SW480 (cell line): Measurements from ENCODE around the gene ADI1.
"Not testable (repeated sequence)": the region's sequence is repeated elsewhere in the genome, so short reads cannot be mapped to it uniquely, and the experiment has no call there.

ENCODE experiments used
- DNase-seq: peaks from one replicate; pipeline ENCODE4 v3.0.0-alpha.2; 2016; ENCODE audit warnings: low spot score

The ADI1 gene

DNA sequence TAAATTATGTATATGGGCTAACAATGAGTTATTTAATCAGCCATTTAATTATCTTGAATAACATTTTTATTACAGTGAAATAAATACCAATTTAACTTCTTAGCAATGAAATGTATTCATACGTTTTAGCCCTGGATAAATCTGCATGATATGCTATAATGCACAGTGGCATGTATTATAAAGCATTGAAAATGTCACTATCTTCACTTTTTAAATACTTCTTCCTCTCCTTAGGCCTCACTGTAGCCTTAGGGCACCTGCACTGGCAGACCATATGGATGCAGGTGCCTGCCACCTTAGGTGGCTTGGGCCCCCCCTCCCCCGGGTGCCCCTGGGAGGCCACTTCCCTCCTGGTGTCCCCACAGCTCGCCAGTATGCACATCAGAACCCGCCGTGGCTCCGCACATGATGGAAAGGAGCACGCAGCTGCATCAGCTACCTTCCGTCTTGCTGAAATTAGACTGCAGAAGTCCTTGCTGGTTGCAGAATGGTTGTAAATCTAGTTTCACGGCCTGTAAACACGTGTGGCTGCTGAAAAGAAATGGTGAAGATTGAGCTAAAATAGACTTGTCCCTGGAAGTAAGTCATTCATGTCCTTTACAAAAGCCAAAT is 56.7 kb downstream of the ADI1 start:
- DNase-seq: no peak

DNA sequence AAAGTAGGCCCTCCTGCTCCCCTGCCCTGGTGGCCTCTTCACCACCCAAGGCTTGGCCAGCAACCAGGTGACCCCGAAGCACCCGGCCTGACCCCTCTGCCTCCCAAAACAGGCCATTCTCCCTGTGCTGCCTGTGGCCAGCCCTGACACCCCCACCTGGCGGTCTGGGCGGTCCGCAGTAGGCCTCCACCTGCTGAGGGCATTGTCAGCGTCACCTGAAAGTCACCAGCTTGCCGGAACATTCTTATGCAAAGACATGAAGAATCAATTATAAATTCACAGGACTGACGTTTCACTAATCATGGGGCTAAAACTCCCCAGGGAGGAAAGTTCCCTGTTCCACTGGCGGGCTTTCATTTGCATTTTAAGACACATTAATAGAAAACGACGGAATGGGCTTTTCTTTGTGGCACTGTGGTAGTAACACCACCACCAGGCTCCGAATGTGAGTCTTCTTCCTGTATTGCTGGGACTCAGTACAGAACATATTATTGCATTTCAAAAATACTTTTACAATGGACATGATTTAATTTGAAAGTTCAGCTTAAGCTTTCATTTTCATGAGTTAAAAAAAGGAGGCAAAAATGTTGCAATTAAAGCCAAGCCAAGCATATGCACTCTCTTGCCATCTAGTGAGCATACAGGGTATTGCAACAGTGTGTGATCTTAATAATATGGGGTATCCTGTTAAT is 57.4 kb downstream of the ADI1 start:
- peak; percentile 41 for DNase-seq

DNA sequence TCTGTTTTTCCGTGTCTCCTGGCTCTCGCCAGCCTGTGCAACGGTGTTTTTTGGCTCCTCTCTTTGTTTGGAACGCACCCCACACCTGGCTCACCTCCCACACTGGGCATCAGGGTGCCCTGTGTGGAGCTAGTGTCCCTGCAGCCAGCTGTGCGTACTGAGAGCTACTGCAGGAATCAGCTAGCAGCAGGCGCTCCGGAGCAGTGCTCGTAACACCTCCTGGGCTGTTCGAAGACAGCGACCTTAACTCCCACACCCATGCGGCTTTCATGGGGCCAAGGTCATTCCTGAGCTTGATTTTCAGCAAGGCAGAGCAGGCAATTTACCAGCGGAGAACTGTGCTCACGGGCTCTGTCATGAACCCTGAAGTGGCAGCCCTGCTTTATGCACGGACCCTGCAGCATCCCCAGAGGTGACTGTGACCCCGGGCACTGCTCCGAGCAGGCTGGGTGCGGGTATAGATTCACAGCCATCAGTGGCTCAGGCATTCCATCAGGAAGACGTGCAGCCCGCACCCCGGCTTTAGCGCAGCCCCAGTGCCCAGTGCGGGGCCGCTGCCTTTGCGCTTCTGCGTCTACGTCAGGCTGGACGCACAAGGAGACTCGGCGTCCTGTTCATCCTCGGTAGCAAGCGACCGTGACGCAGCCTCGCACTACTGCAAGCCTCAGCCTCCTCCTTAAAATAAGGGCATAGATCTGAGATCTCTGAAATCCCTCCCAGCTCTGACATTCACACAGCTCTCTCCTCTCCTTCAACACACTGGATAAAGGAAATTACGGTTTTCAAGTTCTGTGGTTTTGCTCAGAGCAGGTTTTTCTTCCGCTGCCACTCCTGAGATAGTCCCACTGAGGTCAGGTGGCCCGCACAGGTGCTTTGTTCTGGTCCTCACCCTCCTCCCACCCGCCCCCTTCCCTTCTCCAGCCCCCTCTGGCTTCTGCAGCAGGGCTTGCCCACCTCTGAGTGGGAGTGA is 58.2 kb downstream of the ADI1 start:
- no peak for DNase-seq

DNA sequence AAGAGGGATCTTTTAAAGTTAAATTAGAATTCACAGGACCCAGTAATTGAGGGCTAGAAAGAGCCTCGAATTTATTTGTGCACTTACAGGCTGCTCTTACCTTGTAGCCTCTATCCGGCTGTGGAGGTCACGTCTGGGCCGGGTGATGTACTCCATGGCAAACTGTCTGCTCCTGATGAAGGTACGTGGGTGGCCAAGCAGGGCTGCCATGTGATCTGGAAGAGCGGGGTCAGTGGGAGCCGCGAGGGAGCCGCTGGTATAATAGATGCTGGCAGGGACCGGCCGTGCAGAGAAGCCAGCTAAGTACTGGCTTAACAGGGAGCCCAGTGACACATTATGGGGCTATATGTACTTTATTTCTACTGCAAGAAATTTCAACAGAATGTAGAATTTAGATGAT is 59.2 kb downstream of the ADI1 start:
- DNase-seq: no peak

DNA sequence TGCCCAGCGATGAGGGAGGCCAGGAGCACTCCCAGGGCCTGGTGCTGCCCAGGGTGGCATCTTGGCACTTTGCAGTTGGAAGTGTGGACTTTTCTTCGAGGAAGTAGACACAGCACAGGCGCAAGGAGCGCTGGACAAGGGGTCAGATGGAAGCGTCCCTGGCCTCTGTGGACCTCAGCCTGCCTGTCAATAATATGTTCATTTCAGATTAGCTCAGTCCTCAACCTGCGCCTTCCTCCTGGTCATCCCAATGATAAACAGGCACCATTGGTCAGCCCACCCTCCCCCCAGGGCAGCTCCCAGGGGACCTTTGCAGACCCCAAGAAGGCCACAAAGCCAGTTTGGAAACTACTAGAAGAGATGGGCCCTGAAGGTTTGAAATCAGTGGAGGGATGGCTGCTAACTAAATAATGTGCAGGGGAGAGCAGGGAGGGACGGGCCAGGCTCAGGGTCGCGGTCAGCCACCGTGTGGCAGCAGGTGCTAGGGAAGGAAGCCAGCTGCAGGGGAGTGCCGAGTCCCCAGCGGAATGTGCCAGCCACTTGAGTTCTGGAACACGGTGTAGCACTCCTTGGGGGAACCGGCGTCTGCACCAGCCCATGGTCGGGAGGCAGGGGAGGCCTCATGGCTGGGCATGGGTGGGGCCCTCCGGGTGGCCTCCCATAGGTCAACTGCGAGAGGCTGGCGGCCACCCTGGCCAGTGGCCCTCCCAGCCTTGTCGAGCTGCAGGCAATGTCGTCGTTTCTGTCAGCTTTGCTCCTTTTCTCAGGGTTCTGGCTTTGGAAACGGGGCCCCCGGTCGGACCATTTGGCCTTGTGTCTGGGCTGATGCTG is 59.9 kb downstream of the ADI1 start:
- DNase-seq: no peak

DNA sequence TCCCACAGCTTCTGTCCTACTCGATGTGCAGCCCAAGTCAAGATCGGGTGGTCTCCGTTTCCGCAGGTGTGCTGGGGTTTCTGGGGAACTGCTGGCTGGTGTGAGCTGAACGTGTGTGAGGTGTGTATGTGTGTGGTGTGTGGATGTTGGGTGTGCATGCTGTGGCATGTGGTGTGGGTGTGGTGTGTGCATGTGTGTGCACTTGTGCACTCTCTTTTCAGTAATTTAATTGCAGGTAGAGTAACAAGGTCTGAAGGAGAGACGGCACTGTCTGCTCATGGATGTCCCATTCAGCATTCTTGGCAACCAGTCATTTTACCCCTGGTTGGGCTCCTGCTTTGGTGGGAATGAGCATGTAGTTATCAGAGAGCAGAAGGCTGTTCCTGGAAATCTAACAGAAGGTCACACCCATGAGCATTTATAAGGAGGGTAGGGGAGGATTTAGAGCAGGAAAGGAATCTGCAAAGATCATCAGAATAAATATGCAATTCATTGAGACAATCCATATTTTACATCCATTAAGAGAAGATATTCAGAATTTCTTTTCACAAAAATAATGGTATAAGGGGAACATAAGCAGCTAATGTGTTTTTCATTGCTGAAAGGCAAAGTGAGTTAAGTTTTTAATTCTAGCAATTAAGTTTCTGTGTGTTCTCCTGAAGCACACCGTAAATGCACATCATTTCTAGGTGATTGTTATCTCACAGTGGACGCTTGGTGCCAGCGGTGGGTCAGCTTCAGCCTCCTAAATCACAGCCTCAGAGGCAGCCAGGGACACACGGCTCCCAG is 60.7 kb downstream of the ADI1 start:
- DNase-seq: no peak

DNA sequence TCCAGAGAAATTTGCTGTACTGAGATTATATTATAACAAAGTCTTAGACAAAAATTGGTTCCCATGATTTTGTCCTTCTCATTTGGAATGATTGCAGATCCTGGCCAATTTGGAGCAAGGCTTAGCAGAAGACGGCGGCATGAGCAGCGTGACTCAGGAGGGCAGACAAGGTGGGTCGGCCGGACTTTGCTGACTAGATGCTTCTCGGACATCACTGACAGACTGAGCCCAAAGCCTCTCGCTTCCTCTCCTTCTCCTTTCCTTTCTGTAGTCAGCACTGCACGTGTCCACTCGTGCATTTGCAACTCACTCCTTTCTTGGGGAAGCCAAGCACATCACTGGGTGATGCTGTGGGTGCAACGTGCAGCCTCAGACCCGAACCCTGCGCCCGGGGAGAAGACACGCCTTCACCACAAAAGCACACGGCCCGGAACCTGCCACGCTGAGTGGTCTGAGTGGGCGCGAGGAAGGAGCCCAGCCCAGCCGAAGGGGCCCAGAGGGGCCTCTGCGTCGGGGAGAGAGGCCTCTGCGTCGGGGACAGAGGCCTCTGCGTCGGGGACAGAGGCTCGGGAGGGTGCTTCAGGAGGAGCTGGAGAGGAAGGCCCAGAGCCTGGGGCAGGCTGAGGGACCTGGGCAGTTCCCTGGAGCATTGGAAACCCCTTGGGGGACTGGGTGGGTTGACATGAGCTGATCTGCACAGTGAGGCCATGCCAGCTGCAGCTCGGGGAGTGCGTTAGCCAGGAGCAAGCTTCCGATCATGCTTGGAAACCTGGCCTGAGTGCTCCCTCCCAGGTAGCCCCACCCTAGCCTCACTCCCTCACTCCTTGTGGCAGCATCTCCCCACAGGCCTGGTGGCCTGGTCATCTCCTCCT is 61.6 kb downstream of the ADI1 start:
- DNase-seq: no peak

DNA sequence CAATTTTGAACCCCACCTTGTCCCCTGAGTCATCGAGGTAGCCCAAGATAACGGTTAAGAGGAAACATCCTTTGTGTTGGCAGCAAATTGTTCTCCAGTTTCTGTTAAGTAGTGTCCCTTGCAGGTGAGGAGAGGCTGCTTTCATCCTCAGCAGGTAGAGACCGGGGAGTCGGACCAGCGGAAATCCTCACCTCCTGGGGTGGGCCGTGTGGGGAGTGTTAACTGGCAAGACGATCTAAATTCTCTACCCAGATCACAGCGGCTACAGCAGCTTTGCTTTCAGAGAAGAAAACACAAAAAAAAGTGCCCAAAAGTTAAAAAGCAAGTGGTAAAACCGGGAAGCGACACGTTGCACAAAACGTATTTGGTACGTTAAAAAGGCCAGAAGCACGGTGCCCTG is 63.2 kb downstream of the ADI1 start:
- DNase-seq: no peak

DNA sequence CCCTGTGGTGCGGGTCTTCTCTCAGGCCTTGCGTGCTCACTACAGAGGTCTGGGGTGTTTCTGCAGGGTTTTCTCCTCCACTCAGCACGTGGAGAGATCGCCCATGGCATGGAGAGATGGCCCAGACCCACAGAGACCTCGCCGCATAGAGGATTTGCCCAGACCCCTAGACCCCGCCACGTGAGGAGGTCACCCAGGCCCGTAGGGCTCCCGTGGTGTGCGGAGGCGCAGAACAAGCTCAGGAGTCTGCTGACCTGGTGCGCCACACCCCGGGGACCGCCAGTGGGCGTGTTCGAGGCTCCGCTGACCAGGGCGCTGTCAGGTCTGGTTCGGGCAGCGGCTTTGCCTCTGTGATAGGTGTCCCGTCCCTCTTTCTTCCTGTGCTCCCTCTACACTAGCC is 64.5 kb downstream of the ADI1 start:
- DNase-seq: no peak

DNA sequence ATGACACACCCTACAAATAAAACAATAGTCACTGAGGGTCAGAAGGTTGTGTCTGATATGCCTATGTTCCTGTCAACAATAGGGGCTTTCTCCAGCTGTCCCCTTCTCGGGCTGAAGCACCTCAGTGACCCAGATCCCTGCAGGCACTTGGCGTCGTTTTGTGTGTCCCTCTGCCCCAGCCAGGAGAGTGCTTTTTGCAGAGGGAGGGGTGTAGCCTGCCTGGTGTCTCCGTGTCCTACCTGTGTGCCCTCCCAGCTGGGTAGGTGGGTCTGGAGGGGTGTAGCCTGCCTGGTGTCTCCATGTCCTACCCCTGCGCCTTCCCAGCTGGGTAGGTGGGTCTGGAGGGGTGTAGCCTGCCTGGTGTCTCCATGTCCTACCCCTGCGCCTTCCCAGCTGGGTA is 65.3 kb downstream of the ADI1 start:
- not testable (repeated sequence) for DNase-seq

DNA sequence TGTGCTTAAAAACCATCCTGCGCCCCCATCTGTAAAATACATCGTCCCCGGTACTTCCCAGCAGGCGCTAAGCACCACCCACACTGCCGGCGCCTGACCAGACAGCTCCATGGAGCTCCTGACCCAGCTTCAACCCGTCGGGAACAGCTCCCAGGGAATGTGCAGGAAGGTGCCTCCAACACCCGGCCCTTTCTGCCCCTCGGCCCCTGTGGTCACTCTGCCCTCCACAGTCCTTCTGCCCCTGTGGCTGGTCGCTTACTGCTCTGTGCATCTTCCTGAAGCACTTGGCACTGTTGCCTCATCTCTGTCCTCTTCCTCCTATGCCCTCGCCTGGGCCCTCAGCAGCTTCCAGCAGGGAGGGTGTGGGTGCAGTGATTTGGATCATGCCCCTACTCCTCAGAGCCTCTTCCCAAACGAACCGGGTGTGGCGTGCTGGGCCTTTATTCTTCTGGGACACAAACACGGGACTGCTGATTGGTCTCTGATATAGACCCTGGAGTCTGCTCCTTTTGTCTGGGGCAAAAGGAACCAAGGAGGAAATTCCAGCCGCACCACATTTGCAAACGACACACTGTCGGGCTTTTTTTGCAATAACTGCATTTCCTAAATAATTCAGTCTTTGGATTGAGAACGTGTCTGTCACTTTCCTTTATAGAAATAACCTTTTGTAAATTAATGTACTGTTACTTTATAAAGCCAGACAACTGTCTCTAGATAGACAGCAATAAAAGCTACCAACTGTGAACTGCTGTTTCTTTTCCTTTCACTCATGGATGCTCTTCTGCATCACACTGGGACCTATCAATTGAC is 65.9 kb downstream of the ADI1 start:
- DNase-seq: no peak

DNA sequence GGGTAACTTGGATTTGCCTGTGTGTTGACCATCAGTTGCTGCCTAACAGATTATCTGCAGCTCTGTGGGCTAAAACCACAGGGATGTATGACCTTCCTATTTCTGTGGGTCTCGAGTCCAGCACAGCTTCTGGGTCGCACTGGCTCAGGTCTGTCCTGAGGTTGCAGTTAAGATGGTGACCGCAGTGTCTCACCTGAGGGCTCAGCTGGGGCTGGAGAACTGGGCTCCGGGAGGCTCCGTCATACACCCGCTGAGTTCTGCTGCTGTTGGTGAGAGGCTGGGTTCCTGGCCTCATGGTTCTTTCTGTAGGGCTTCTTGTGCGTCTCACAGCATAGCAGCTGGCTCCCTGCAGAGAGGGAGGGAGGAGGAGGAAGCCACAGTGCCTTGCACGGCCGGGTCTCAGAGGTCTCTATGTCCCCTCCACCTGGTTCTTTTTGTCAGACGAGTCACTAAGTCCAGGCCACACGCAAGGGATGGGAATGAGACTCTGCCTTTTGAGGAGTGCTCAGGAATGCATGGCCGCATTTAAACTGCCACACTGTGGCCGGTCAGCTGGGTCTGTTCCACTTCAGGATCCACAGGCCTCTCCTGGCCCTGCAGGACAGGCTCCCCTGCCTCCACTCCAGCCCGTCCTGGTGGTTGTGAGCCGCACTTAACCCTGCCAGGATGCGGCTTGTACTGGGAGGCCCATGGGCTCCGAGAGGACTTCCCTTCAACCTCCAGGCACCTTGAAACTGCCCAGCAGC is 67.2 kb downstream of the ADI1 start:
- no peak for DNase-seq

DNA sequence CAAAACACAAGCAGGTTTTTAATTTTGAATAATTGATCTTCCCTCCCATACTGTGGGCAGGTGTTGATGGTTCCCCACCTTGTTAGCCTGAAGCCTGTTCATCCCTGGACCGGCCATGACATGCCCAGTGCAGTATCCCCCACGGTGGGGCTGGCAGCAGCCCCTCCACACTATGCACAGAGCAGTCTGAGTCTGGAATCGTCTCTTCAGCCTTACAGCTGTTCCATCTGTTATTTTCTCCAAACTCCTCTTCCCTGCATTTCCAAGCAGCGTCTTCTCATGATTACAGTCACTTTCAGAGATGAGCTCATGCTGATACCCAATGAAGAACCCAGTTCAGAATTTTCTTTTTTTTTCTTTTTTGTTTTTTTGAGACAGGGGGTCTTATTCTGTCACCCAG is 68.2 kb downstream of the ADI1 start:
- DNase-seq: no peak

DNA sequence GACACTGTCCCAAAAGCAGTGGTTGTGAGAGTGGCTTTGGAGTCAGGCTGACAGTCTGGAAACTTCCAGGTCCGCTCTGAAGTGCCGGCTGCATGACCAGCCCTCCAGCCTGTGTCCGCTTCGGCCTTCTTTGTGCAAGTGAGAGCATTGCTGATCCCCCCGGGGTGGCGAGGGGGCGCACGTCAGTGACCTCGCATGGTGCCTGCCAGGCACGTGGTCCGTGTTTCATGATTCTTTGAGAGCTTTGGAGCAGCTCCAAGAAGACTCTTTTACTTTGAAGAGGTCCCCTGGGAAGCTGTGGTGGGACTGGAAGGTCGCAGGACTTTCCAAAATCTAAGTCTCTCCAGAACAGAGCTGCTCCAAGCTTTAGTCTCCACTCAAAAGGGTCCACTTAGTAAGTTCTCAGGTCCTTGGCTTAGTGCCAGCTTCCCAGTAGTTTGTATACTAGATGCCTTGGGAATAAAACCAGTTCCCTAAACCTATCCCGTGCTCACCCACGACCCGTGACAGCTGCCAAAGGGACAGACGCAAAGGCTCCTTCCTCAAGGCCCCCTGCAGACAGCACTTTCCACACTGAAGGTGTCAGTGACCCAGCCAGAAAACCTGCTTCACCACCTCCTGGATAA is 68.8 kb downstream of the ADI1 start:
- DNase-seq: no peak

DNA sequence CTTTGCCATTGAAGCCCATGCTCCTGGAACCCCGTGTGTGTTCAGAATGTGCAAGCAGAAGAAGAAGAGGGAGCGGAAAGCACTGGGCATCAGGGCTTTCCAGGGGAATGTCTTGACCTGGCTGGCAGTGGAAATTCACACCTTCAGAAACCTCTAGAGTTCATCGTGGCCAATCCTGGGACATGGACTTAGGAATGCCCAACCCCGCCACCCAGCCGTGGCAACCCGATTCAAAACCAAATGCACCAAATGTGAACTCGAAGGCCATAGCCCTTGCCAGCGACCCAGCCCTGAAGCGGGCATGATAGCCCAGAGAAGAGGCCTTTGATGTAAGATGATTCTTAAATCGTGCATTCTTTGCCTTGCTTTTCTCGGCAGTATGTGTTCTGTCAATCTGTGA is 69.4 kb downstream of the ADI1 start:
- DNase-seq: no peak

DNA sequence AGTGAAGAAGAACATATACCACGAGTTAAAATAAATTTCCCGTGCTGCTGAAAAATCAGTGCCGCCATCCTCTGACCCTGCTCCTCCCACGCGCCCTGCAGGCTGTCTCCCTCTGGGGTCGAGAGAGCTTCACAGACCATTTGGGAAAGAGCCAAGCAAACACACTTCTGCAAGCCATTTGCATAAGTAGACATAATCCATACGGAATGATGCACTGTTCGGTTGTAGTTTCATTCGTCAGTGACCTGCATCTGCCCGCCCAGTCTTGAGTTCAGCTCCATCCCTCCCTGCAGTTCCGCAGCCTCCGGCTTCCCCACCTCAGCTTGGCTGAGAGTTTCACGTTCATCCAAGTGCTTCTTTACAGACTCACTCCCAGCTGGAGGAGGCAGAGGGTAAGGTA is 70.2 kb downstream of the ADI1 start:
- no peak for DNase-seq

DNA sequence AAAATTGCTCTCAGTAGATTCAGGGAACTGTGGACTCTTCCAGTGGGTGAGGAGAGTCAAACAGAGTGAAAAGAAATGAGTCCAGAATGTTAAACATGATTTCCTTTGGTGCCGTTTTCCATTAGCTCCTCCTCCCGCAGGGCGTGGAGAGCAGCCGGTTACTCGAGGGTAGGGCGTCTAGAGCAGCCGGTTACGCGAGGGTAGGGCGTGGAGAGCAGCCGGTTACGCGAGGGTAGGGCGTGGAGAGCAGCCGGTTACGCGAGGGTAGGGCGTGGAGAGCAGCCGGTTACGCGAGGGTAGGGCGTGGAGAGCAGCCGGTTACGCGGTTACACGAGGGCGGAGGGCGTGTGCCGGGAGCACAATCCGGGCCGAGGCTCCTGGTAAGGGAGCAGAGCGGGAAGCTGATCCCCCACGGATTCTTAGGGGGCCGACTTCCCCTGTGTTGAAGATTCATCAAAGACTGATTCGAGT is 70.9 kb downstream of the ADI1 start:
- DNase-seq: not testable (repeated sequence)

DNA sequence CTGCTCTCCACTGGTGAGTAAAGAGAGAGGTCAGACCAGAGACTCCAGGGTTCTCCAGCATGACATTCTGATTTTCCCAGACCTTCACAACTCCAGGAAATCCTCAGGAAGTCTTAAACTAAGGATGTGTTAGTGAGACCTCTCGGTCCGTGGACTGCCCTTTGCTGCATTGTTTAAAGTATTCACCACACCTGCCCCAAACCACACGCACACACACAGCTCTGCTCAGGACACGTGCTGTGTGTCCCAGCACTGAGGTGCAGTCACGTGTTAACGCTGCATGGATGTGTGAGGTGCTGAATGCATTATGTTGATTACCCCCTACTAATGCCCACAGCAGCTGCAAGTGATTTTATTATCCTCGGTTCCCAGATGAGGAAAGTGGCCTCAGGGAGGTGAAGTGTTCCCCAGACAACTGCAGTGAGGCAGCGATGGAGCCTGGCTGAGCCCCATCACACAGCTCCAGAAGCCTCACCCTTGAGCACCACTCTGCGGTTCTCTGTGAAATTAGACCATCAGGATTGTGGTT is 71.5 kb downstream of the ADI1 start:
- DNase-seq: no peak
